Measurements from ENCODE around the gene STK17B. TPM values are rescaled to one million over a fixed set of nuclear protein-coding genes. Genes with fewer than 3 reads are reported as not detected.

Gene STK17B
- total and polyA plus RNA-seq, 9 of the 15 experiments (the other 6 are each of a cell fraction or from before 2014, with no cell fraction given), result 2.3 to 17.7 (median 8.5) TPM

GRCh38 chr2:196112418-196113034, 58.9 kb downstream of the STK17B start:
- Histone ChIP-seq H3K9me1 (ENCODE audit: control insufficient read depth, insufficient read depth, low read length) (no peaks in the 10 kb centered on the region), H3K79me2 (ENCODE audit: control insufficient read depth, insufficient read depth, low read length) (no peaks in the 10 kb centered on the region), H3K27ac (ENCODE audit: extremely low read depth, low read depth, low read length) (peak overlapping the region; percentile 66; the same call in 2 of the 3 replicates), H3K36me3 (ENCODE audit: control insufficient read depth, insufficient read depth, low read length) (no peaks in the 10 kb centered on the region), H3K9me3 (replicated peaks; ENCODE audit: control insufficient read depth, insufficient read depth, low read depth, low read length) (no peaks in the 10 kb centered on the region), H3K4me2 (ENCODE audit: insufficient read depth, low read length) (no peak overlapping the region; the same call in 1 of the 2 replicates), H3K4me1 (replicated peaks in 1 of 2; ENCODE audit: control insufficient read depth in 2 of 2, insufficient read depth in 2 of 2, low read length in 2 of 2) (peaks cover 0 to 13% of the 10 kb centered on the region in 2 experiments; a peak in 1 of 5 replicates), H3K9ac (ENCODE audit: insufficient read depth in 1 of 2, low read depth in 2 of 2, low read length in 2 of 2) (peak overlapping the region in 1 of 2 experiments; percentile 61; a peak in 1 of 4 replicates), H3K4me3 (no peak overlapping the region), H3K27me3 (ENCODE audit: control insufficient read depth in 2 of 2, insufficient read depth in 2 of 2, low read length in 2 of 2) (no peaks in the 10 kb centered on the region), H2AFZ (ENCODE audit: low read depth, low read length) (peak overlapping the region; percentile 98), H4K20me1 (replicated peaks; ENCODE audit: control insufficient read depth, insufficient read depth, low read length) (no peaks in the 10 kb centered on the region)
- CTCF ChIA-PET (ENCODE audit: low intra/inter-chr PET ratio), result no interaction called here
- ATAC-seq (peak; percentile 61), FAIRE-seq (no peak), DNase-seq (ENCODE audit: extremely low read depth in 1 of 4, low spot score in 3 of 4) (no peak)
- WGBS (ENCODE audit: insufficient coverage, low coverage, missing lambda C conversion rate), result 54% methylated on average over 5 of the region's 5 CpGs
- no TSS peak for BruUV-seq (replicated peaks)
- intact Hi-C loops (cut with micrococcal nuclease) (no loop called here), in situ Hi-C loops (cut with MboI) (no loop called here)
- POLR2A ChIA-PET, result interaction anchor here (0.7 kb wide), 1 partner anchor 881 kb away, joined by 3 read pairs; no protein-coding TSS in a partner anchor
- TF ChIP-seq CHCHD3 (CRISPR knock-in tag; IDR thresholded peaks at IDR 0.05) (no peak), FOXO4 (CRISPR knock-in tag; IDR thresholded peaks at IDR 0.05) (no peak), ARID3A (IDR thresholded peaks at IDR 0.05; ENCODE audit: borderline replicate concordance, low read depth, low read length) (no peak), ZNF212 (CRISPR knock-in tag; IDR thresholded peaks at IDR 0.05) (no peak), HDAC2 (IDR thresholded peaks at IDR 0.05) (no peak), FOXJ2 (tag; IDR thresholded peaks at IDR 0.05) (no peak), ARID1B (IDR thresholded peaks at IDR 0.05) (no peak), SMC3 (conservative IDR thresholded peaks at IDR 0.05; ENCODE audit: insufficient read depth, low read depth, low read length) (no peak), TFE3 (CRISPR knock-in tag; IDR thresholded peaks at IDR 0.05) (peak; percentile 85), ZNF445 (CRISPR knock-in tag; IDR thresholded peaks at IDR 0.05; ENCODE audit: low read depth) (no peak), TOE1 (IDR thresholded peaks at IDR 0.05; ENCODE audit: borderline replicate concordance) (peak; percentile 78; the same call in 1 of the 2 replicates), TOE1 (CRISPR knock-in tag; IDR thresholded peaks at IDR 0.05; ENCODE audit: borderline replicate concordance, low read depth) (no peak), C11orf30 (IDR thresholded peaks at IDR 0.05; ENCODE audit: low read depth) (no peak), RBFOX2 (IDR thresholded peaks at IDR 0.05; ENCODE audit: low read depth, low read length) (no peak), ZNF124 (CRISPR knock-in tag; IDR thresholded peaks at IDR 0.05) (no peak), TAF9B (IDR thresholded peaks at IDR 0.05; ENCODE audit: partially characterized antibody) (no peak), TCF15 (CRISPR knock-in tag; IDR thresholded peaks at IDR 0.05) (no peak)
